Spleen (tissue), 7 donors: Measurements from ENCODE around the gene ZNF516.

Experiments used
- POLR2A ChIP-seq, 3 donors: fragments of 450-650 bp; IDR thresholded peaks; one replicate each; pipeline ENCODE4 v1.5.1; 2017; ENCODE audit warnings: antibody characterized with exemption in 3 of 3, mild to moderate bottlenecking in 1 of 3
- TF ChIP-seq, protein P1 (sequence below), 11 experiments: fragments of 200-600 bp in 7 of 11; fragments of 450-650 bp in 4 of 11; sonication (generic) in 4 of 11; IDR thresholded peaks in 8 of 11; conservative IDR thresholded peaks in 3 of 11; 1 replicate in 7 of 11; 2 replicates in 4 of 11; pipeline versions ENCODE4 v1.4.0 to v1.8.0; 2016 to 2021; ENCODE audit warnings: antibody characterized with exemption in 11 of 11, inconsistent platforms in 4 of 11, mild to moderate bottlenecking in 1 of 11
- donor health status: DM: no; HTN: no; CAD: no; lungs with moderate emphysema.
- donor health status: DM: no; HTN: no; CAD: no.
- donor health status: DM: no; HTN: no; CAD: no.

DNA sequence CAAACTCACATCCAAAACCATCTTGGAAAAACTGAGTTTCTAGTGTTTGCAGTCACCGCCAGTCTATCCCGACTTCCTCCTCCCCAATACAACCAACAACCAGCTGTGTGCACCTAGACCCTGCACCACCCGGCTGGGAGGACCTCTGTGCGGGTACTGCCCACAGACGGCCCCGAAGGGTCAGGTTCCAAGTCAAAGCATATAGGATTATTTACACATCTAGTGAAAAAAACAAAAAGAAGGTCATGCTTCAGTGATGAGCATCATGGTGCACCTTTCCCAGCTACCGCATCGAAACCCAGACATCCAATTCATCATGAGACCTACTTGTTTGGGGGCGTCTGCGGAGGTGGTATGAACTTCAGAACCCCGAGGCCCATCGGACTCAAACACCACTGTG, 124.8 kb downstream of the ZNF516 start:
- TF ChIP-seq, protein P1, sequence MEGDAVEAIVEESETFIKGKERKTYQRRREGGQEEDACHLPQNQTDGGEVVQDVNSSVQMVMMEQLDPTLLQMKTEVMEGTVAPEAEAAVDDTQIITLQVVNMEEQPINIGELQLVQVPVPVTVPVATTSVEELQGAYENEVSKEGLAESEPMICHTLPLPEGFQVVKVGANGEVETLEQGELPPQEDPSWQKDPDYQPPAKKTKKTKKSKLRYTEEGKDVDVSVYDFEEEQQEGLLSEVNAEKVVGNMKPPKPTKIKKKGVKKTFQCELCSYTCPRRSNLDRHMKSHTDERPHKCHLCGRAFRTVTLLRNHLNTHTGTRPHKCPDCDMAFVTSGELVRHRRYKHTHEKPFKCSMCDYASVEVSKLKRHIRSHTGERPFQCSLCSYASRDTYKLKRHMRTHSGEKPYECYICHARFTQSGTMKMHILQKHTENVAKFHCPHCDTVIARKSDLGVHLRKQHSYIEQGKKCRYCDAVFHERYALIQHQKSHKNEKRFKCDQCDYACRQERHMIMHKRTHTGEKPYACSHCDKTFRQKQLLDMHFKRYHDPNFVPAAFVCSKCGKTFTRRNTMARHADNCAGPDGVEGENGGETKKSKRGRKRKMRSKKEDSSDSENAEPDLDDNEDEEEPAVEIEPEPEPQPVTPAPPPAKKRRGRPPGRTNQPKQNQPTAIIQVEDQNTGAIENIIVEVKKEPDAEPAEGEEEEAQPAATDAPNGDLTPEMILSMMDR (IDR thresholded peaks at IDR 0.05 in 8 of 11, conservative IDR thresholded peaks at IDR 0.05 in 3 of 11) = no peak
- no peak for TF ChIP-seq POLR2A (IDR thresholded peaks at IDR 0.05)
